Testis (tissue), 3 donors: Measurements from ENCODE around the gene INO80C. TPM values are rescaled to one million over a fixed set of nuclear protein-coding genes. Genes with fewer than 3 reads are reported as not detected.

Experiments used
- DNase-seq: peaks from one replicate; pipeline ENCODE4 v3.0.0-alpha.2; 2019
- H3K27ac ChIP-seq, 2 donors: fragments of 200-600 bp; sonication (generic); one replicate each; pipeline ENCODE4 v1.5.1; 2019
- H3K27me3 ChIP-seq: fragments of 200-600 bp; sonication (generic); one replicate; pipeline ENCODE4 v1.5.1; 2019
- H3K36me3 ChIP-seq: fragments of 200-600 bp; sonication (generic); one replicate; pipeline ENCODE4 v1.5.1; 2017; ENCODE audit warnings: low read depth; ENCODE audit errors: missing control alignments
- H3K4me1 ChIP-seq: fragments of 200-600 bp; sonication (generic); one replicate; pipeline ENCODE4 v1.5.1; 2019
- H3K4me3 ChIP-seq, 2 donors: fragments of 200-600 bp; sonication (generic); one replicate each; pipeline ENCODE4 v1.5.1; 2017 to 2019
- H3K9me3 ChIP-seq: fragments of 200-600 bp; sonication (generic); one replicate; pipeline ENCODE4 v1.5.1; 2017
- CTCF ChIP-seq, 3 experiments: fragments of 450-650 bp in 2 of 3; fragments of 200-600 bp in 1 of 3; sonication (generic) in 1 of 3; IDR thresholded peaks; one replicate each; pipeline ENCODE4 v1.5.1; 2016 to 2019; ENCODE audit warnings: antibody characterized with exemption in 3 of 3, mild to moderate bottlenecking in 2 of 3, moderate library complexity in 1 of 3
- WGBS, 2 donors: methylation state at CpG; one replicate each; pipeline ENCODE4 v1.1.5; 2018; 5-methylcytosine and 5-hydroxymethylcytosine counted together
- intact Hi-C: fragments of 100-400 bp; cut with DNase I; formaldehyde crosslinking; loops from one replicate; pipeline ENCODE4 v1.15.1; 2023; ENCODE audit warnings: low total_unique reads
- polyA plus RNA-seq: library from polyadenylated mRNA; stranded (reverse); fragments of 350-450 nt; fragmentation: Illumina TruSeq; extraction: RNeasy Lipid Tissue Mini Kit (QIAGEN cat#74804); gene quantifications from one replicate; pipeline ENCODE4 v1.2.3, GENCODE V29; 2014; ENCODE audit warnings: low read depth, low replicate concordance; ENCODE audit not compliant: insufficient read depth
- small RNA-seq, 2 donors: library from RNA; depleted of rRNA; stranded (forward); fragments of <200 nt; gene quantifications; one replicate each; pipeline ENCODE3, GENCODE V24; 2016
- total RNA-seq, 2 donors: library from RNA; depleted of rRNA; stranded (reverse); fragments of >200 nt; gene quantifications; one replicate each; pipeline ENCODE4 v1.2.3, GENCODE V29; 2016

The INO80C gene
- total and polyA plus RNA-seq, 3 donors from 2014 or later: 52.2 to 155 (median 77.5) TPM

GRCh38 chr18:35418610-35419009, 79.2 kb downstream of the INO80C start:
- DNase-seq: no peak
- Histone ChIP-seq H3K27me3 (no peaks in the 10 kb centered on the region), H3K4me3 (no peak overlapping the region), H3K27ac (no peak overlapping the region), H3K4me1 (no peaks in the 10 kb centered on the region), H3K9me3 (no peaks in the 10 kb centered on the region), H3K36me3 (no peaks in the 10 kb centered on the region)
- TF ChIP-seq CTCF (IDR thresholded peaks at IDR 0.05): no peak
- intact Hi-C loops: no loop called here
- 80 to 85% methylated on average over 4 of the region's 4 CpGs for WGBS, 2 donors

Small RNA genes lying within 50 kb of the gene (small RNA-seq; reads per million reads assigned to genes)
- 0 reads per million in 2 donors for gene AC007998.5

Other genes with a start within 250 kb of the INO80C start
- gene ZSCAN30, start 207.7 kb downstream of the INO80C start, total RNA-seq: 10 to 100 TPM; 24.5 to 31.5 TPM
- 15.9 TPM for gene ZSCAN30, start 207.7 kb downstream of the INO80C start, polyA plus RNA-seq
- gene ZNF24, start 153.5 kb downstream of the INO80C start, total RNA-seq: 10 to 100 TPM; 38.9 to 39.8 TPM
- gene ZNF24, start 153.5 kb downstream of the INO80C start, polyA plus RNA-seq: 29.2 TPM
- gene ZNF396, start 120.6 kb downstream of the INO80C start, total RNA-seq: 1 to 10 TPM; 3.7 to 7.3 TPM
- gene ZNF396, start 120.6 kb downstream of the INO80C start, polyA plus RNA-seq: 9.3 TPM
- gene GALNT1, start 83.8 kb upstream of the INO80C start, total RNA-seq: 10 to 100 TPM; 55.7 to 67.0 TPM
- 27.3 TPM for gene GALNT1, start 83.8 kb upstream of the INO80C start, polyA plus RNA-seq